Brain pericyte (primary cell): ENCODE results near the gene KIRREL3.

Experiments used
- DNase-seq: peaks from one replicate; pipeline ENCODE4 v3.0.0-alpha.2; 2012; ENCODE audit warnings: low read depth, low spot score

KIRREL3 gene

GRCh38 chr11:126914941-126915340, 85.6 kb downstream of the KIRREL3 start:
- no peak for DNase-seq

- no peak for DNase-seq
Measured at GRCh38 chr11:126914166-126914565, 86.4 kb downstream of the KIRREL3 start.

GRCh38 chr11:126904520-126904919, 96.0 kb downstream of the KIRREL3 start:
- no peak for DNase-seq

- DNase-seq: no peak
Measured at GRCh38 chr11:126901783-126902182, 98.8 kb downstream of the KIRREL3 start.

GRCh38 chr11:126899961-126900748, 100.4 kb downstream of the KIRREL3 start:
- DNase-seq: no peak

- no peak for DNase-seq
Measured at GRCh38 chr11:126898802-126899201, 101.8 kb downstream of the KIRREL3 start.

GRCh38 chr11:126897430-126897829, 103.1 kb downstream of the KIRREL3 start:
- DNase-seq: no peak

GRCh38 chr11:126896025-126896424, 104.5 kb downstream of the KIRREL3 start:
- DNase-seq: no peak

GRCh38 chr11:126893796-126894195, 106.8 kb downstream of the KIRREL3 start:
- DNase-seq: no peak

GRCh38 chr11:126892756-126893155, 107.8 kb downstream of the KIRREL3 start:
- no peak for DNase-seq

- DNase-seq: no peak
Measured at GRCh38 chr11:126891556-126892217, 108.9 kb downstream of the KIRREL3 start.

- DNase-seq: no peak
Measured at GRCh38 chr11:126890561-126890960, 110.0 kb downstream of the KIRREL3 start.

GRCh38 chr11:126888115-126888712, 112.4 kb downstream of the KIRREL3 start:
- no peak for DNase-seq

GRCh38 chr11:126886636-126887035, 113.9 kb downstream of the KIRREL3 start:
- DNase-seq: no peak

- DNase-seq: no peak
Measured at GRCh38 chr11:126886085-126886484, 114.5 kb downstream of the KIRREL3 start.

- DNase-seq: no peak
Measured at GRCh38 chr11:126884594-126884993, 116.0 kb downstream of the KIRREL3 start.

GRCh38 chr11:126884192-126884591, 116.4 kb downstream of the KIRREL3 start:
- DNase-seq: no peak

- no peak for DNase-seq
Measured at GRCh38 chr11:126880872-126881271, 119.7 kb downstream of the KIRREL3 start.

- no peak for DNase-seq
Measured at GRCh38 chr11:126879516-126879915, 121.1 kb downstream of the KIRREL3 start.

GRCh38 chr11:126878913-126879482, 121.6 kb downstream of the KIRREL3 start:
- DNase-seq: no peak

- DNase-seq: no peak
Measured at GRCh38 chr11:126874831-126875230, 125.7 kb downstream of the KIRREL3 start.

GRCh38 chr11:126874276-126874675, 126.3 kb downstream of the KIRREL3 start:
- no peak for DNase-seq
